ENCODE results near the gene ACADL.
"Not testable (repeated sequence)": the region's sequence is repeated elsewhere in the genome, so short reads cannot be mapped to it uniquely, and the experiment has no call there.

DNA sequence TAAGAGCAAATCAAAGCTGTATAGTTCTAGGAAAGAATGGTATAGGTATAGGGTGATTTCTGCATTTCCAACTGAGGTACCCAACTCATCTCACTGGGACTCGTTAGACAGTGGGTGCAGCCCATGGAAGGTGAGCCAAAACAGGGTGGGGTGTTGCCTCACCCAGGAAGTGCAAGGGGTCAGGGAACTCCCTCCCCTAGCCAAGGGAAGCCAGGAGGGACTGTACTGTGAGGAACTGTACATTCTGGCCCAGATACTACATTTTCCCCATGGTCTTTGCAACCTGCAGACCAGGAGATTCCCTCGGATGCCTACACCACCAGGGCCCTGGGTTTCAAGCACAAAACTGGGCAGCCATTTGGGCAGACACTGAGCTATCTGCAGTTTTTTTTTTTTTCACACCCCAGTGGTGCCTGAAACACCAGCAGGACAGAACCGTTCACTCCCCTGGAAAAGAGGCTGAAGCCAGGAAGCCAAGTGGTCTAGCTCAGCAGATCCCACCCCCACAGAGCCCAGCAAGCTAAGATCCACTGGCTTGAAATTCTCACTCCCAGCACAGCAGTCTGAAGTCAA lies 44.1 kb downstream of the ACADL start:
- TF ChIP-seq, protein P1, sequence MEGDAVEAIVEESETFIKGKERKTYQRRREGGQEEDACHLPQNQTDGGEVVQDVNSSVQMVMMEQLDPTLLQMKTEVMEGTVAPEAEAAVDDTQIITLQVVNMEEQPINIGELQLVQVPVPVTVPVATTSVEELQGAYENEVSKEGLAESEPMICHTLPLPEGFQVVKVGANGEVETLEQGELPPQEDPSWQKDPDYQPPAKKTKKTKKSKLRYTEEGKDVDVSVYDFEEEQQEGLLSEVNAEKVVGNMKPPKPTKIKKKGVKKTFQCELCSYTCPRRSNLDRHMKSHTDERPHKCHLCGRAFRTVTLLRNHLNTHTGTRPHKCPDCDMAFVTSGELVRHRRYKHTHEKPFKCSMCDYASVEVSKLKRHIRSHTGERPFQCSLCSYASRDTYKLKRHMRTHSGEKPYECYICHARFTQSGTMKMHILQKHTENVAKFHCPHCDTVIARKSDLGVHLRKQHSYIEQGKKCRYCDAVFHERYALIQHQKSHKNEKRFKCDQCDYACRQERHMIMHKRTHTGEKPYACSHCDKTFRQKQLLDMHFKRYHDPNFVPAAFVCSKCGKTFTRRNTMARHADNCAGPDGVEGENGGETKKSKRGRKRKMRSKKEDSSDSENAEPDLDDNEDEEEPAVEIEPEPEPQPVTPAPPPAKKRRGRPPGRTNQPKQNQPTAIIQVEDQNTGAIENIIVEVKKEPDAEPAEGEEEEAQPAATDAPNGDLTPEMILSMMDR (conservative IDR thresholded peaks at IDR 0.05; ENCODE audit: low read depth in 2 of 2), result not testable (repeated sequence)
- TF ChIP-seq EZH2phosphoT487 (IDR thresholded peaks at IDR 0.05; ENCODE audit: unreplicated experiment); EZH2 (IDR thresholded peaks at IDR 0.05; ENCODE audit: low read depth, unreplicated experiment); CREB1 (CRISPR knock-in tag; IDR thresholded peaks at IDR 0.05; ENCODE audit: low read depth); POLR2AphosphoS5 (IDR thresholded peaks at IDR 0.05; ENCODE audit: low read depth); NANOG (IDR thresholded peaks at IDR 0.05; ENCODE audit: borderline replicate concordance): not testable (repeated sequence)
- TF ChIP-seq, protein P2, sequence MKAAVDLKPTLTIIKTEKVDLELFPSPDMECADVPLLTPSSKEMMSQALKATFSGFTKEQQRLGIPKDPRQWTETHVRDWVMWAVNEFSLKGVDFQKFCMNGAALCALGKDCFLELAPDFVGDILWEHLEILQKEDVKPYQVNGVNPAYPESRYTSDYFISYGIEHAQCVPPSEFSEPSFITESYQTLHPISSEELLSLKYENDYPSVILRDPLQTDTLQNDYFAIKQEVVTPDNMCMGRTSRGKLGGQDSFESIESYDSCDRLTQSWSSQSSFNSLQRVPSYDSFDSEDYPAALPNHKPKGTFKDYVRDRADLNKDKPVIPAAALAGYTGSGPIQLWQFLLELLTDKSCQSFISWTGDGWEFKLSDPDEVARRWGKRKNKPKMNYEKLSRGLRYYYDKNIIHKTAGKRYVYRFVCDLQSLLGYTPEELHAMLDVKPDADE (IDR thresholded peaks at IDR 0.05), result not testable (repeated sequence)
- TF ChIP-seq, protein P3, sequence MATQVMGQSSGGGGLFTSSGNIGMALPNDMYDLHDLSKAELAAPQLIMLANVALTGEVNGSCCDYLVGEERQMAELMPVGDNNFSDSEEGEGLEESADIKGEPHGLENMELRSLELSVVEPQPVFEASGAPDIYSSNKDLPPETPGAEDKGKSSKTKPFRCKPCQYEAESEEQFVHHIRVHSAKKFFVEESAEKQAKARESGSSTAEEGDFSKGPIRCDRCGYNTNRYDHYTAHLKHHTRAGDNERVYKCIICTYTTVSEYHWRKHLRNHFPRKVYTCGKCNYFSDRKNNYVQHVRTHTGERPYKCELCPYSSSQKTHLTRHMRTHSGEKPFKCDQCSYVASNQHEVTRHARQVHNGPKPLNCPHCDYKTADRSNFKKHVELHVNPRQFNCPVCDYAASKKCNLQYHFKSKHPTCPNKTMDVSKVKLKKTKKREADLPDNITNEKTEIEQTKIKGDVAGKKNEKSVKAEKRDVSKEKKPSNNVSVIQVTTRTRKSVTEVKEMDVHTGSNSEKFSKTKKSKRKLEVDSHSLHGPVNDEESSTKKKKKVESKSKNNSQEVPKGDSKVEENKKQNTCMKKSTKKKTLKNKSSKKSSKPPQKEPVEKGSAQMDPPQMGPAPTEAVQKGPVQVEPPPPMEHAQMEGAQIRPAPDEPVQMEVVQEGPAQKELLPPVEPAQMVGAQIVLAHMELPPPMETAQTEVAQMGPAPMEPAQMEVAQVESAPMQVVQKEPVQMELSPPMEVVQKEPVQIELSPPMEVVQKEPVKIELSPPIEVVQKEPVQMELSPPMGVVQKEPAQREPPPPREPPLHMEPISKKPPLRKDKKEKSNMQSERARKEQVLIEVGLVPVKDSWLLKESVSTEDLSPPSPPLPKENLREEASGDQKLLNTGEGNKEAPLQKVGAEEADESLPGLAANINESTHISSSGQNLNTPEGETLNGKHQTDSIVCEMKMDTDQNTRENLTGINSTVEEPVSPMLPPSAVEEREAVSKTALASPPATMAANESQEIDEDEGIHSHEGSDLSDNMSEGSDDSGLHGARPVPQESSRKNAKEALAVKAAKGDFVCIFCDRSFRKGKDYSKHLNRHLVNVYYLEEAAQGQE (IDR thresholded peaks at IDR 0.05; ENCODE audit: unreplicated experiment), result not testable (repeated sequence)
